G401 (cell line): ENCODE results near the gene SLC26A9. TPM values are rescaled to one million over a fixed set of nuclear protein-coding genes. Genes with fewer than 3 reads are reported as not detected.

Source experiments
- DNase-seq: peaks from one replicate; pipeline ENCODE4 v3.0.0-alpha.2; 2015; ENCODE audit warnings: low spot score
- in situ Hi-C: cut with HindIII; loops from 2 replicates; pipeline ENCODE4 v1.10.0; 2016; ENCODE audit warnings: low sequenced_read_pairs, mixed read lengths
- total RNA-seq: library from RNA; depleted of rRNA; stranded (reverse); fragments of >200 nt; shearing (Covaris generic); gene quantifications from 2 replicates; pipeline ENCODE4 v1.2.3, GENCODE V29; 2014

Gene SLC26A9
- total RNA-seq, 1 experiment from 2014 or later, result not detected

GRCh38 chr1:205930799-205931281 is 12.4 kb downstream of the SLC26A9 start:
- no peak for DNase-seq
- in situ Hi-C loops, result no loop called here

GRCh38 chr1:205930195-205930577 is 13.1 kb downstream of the SLC26A9 start:
- DNase-seq, result no peak
- in situ Hi-C loops, result no loop called here

GRCh38 chr1:205929496-205930194 is 13.6 kb downstream of the SLC26A9 start:
- no peak for DNase-seq
- in situ Hi-C loops, result no loop called here

- in situ Hi-C loops, result no loop called here
- peak; percentile 10 for DNase-seq
Observed at GRCh38 chr1:205928317-205928716, 14.9 kb downstream of the SLC26A9 start.

- DNase-seq, result no peak
- in situ Hi-C loops, result no loop called here
Observed at GRCh38 chr1:205927676-205928075, 15.6 kb downstream of the SLC26A9 start.

- DNase-seq, result no peak
- in situ Hi-C loops, result no loop called here
Observed at GRCh38 chr1:205927247-205927646, 16.0 kb downstream of the SLC26A9 start.

GRCh38 chr1:205926636-205927035 is 16.6 kb downstream of the SLC26A9 start:
- DNase-seq, result no peak
- in situ Hi-C loops, result no loop called here

GRCh38 chr1:205926213-205926612 is 17.0 kb downstream of the SLC26A9 start:
- in situ Hi-C loops, result no loop called here
- DNase-seq, result no peak

- in situ Hi-C loops, result no loop called here
- DNase-seq, result no peak
Observed at GRCh38 chr1:205925736-205926135, 17.5 kb downstream of the SLC26A9 start.

GRCh38 chr1:205924460-205924790 is 18.8 kb downstream of the SLC26A9 start:
- in situ Hi-C loops, result no loop called here
- no peak for DNase-seq

GRCh38 chr1:205923651-205924459 is 19.4 kb downstream of the SLC26A9 start:
- in situ Hi-C loops, result no loop called here
- no peak for DNase-seq

GRCh38 chr1:205922806-205923205 is 20.4 kb downstream of the SLC26A9 start:
- no peak for DNase-seq
- in situ Hi-C loops, result no loop called here

- in situ Hi-C loops, result no loop called here
- no peak for DNase-seq
Observed at GRCh38 chr1:205922314-205922713, 20.9 kb downstream of the SLC26A9 start.

GRCh38 chr1:205921570-205921909 is 21.7 kb downstream of the SLC26A9 start:
- in situ Hi-C loops, result no loop called here
- DNase-seq, result no peak

GRCh38 chr1:205920861-205921569 is 22.2 kb downstream of the SLC26A9 start:
- DNase-seq, result no peak

GRCh38 chr1:205920159-205920558 is 23.1 kb downstream of the SLC26A9 start:
- in situ Hi-C loops, result no loop called here
- peak; percentile 28 for DNase-seq

More at GRCh38 chr1:205920861-205921569, 22.2 kb downstream of the SLC26A9 start:
- in situ Hi-C loops, result no loop called here

GRCh38 chr1:205918955-205919746 is 24.1 kb downstream of the SLC26A9 start:
- DNase-seq, result peak; percentile 82
- in situ Hi-C loops, result no loop called here

GRCh38 chr1:205917466-205918238 is 25.6 kb downstream of the SLC26A9 start:
- peak; percentile 57 for DNase-seq
- in situ Hi-C loops, result no loop called here

GRCh38 chr1:205916541-205916940 is 26.7 kb downstream of the SLC26A9 start:
- in situ Hi-C loops, result no loop called here
- no peak for DNase-seq
